Smooth muscle cell (in vitro differentiated cells): ENCODE data around the gene PODXL. TPM values are rescaled to one million over a fixed set of nuclear protein-coding genes. Genes with fewer than 3 reads are reported as not detected.

ENCODE experiments used
- DNase-seq: peaks from one replicate; lab custom pipeline; 2025; ENCODE audit not compliant: unreplicated experiment; lab: John Stamatoyannopoulos, UW
- H2AFZ ChIP-seq: fragments of 200-600 bp; sonication (generic); 2 replicates; pipeline ENCODE4 v1.6.0; 2016; ENCODE audit warnings: antibody characterized with exemption, low read depth, mild to moderate bottlenecking
- H3F3A ChIP-seq: fragments of 200-600 bp; sonication (generic); 2 replicates; pipeline ENCODE4 v1.6.0; 2017; ENCODE audit warnings: antibody characterized with exemption, low read depth
- H3K27ac ChIP-seq: fragments of 200-600 bp; sonication (generic); 2 replicates; pipeline ENCODE4 v1.5.1; 2016; ENCODE audit warnings: low read depth, mild to moderate bottlenecking
- H3K27me3 ChIP-seq: fragments of 200-600 bp; sonication (generic); 2 replicates; pipeline ENCODE4 v1.6.1; 2016; ENCODE audit warnings: low read depth, mild to moderate bottlenecking
- H3K36me3 ChIP-seq: fragments of 200-600 bp; sonication (generic); 2 replicates; pipeline ENCODE4 v1.5.1; 2016; ENCODE audit warnings: low read depth
- H3K4me1 ChIP-seq: fragments of 200-600 bp; sonication (generic); 2 replicates; pipeline ENCODE4 v1.5.1; 2016; ENCODE audit warnings: low read depth
- H3K4me2 ChIP-seq: fragments of 200-600 bp; sonication (generic); 2 replicates; pipeline ENCODE4 v1.6.0; 2016; ENCODE audit warnings: mild to moderate bottlenecking
- H3K4me3 ChIP-seq: fragments of 200-600 bp; sonication (generic); 2 replicates; pipeline ENCODE4 v1.5.1; 2016; ENCODE audit warnings: mild to moderate bottlenecking
- H3K79me2 ChIP-seq: fragments of 200-600 bp; sonication (generic); 2 replicates; pipeline ENCODE4 v1.6.0; 2016; ENCODE audit warnings: low read depth, mild to moderate bottlenecking
- H3K9ac ChIP-seq: fragments of 200-600 bp; sonication (generic); 2 replicates; pipeline ENCODE4 v1.6.0; 2016; ENCODE audit warnings: low read depth
- H3K9me3 ChIP-seq: fragments of 200-600 bp; sonication (generic); replicated peaks from 2 replicates; pipeline ENCODE4 v1.5.1; 2016; ENCODE audit warnings: low read depth
- H4K20me1 ChIP-seq: fragments of 200-600 bp; sonication (generic); 2 replicates; pipeline ENCODE4 v1.6.0; 2016; ENCODE audit warnings: low read depth
- CTCF ChIP-seq: fragments of 200-600 bp; sonication (generic); IDR thresholded peaks from 2 replicates; pipeline ENCODE4 v1.5.1; 2017; ENCODE audit warnings: borderline replicate concordance, mild to moderate bottlenecking, antibody characterized with exemption; ENCODE audit not compliant: insufficient read depth, poor library complexity, severe bottlenecking
- WGBS: methylation state at CpG from one replicate; pipeline ENCODE4 v1.1.7; 2016; ENCODE audit warnings: low lambda C conversion rate; 5-methylcytosine and 5-hydroxymethylcytosine counted together
- polyA plus RNA-seq: library from polyadenylated mRNA; unstranded; fragments of >200 nt; fragmentation: Nextera tagmentation; extraction: Ambion mirVana; gene quantifications from 2 replicates; pipeline ENCODE4 v1.2.1, GENCODE V29; 2016
- total RNA-seq: library from RNA; depleted of rRNA; stranded (reverse); fragments of >200 nt; gene quantifications from 2 replicates; pipeline ENCODE4 v1.2.3, GENCODE V29; 2014

Gene PODXL
- total and polyA plus RNA-seq, 2 experiments from 2014 or later, result 2.1 to 10.8 TPM

GRCh38 chr7:131591687-131592319 is 35.4 kb upstream of the PODXL start:
- no peaks in the 10 kb centered on the region for H3K79me2 ChIP-seq
- no peaks in the 10 kb centered on the region for H3K36me3 ChIP-seq
- no peaks in the 10 kb centered on the region for H3K4me1 ChIP-seq
- no peak for TF ChIP-seq CTCF
- H4K20me1 ChIP-seq, result no peaks in the 10 kb centered on the region
- H2AFZ ChIP-seq, result no peak overlapping the region
- no peak overlapping the region for H3K4me2 ChIP-seq
- no peak overlapping the region for H3K9ac ChIP-seq
- H3K27ac ChIP-seq, result no peak overlapping the region
- no peaks in the 10 kb centered on the region for H3K9me3 ChIP-seq
- 82% methylated on average over 10 of the region's 10 CpGs for WGBS
- H3K27me3 ChIP-seq, result no peaks in the 10 kb centered on the region
- no peak for DNase-seq
- no peak overlapping the region for H3K4me3 ChIP-seq
- no peaks in the 10 kb centered on the region for H3F3A ChIP-seq

GRCh38 chr7:131587315-131587923 is 31.0 kb upstream of the PODXL start:
- H4K20me1 ChIP-seq, result no peaks in the 10 kb centered on the region
- WGBS, result 94% methylated on average over 7 of the region's 9 CpGs
- H3K4me1 ChIP-seq, result no peaks in the 10 kb centered on the region
- no peak overlapping the region for H3K4me2 ChIP-seq
- DNase-seq, result no peak
- H3K79me2 ChIP-seq, result no peaks in the 10 kb centered on the region
- H3K4me3 ChIP-seq, result no peak overlapping the region
- no peak overlapping the region for H3K9ac ChIP-seq
- no peak for TF ChIP-seq CTCF
- no peak overlapping the region for H3K27ac ChIP-seq
- H3K9me3 ChIP-seq, result no peaks in the 10 kb centered on the region
- no peaks in the 10 kb centered on the region for H3K27me3 ChIP-seq
- no peaks in the 10 kb centered on the region for H3F3A ChIP-seq
- no peak overlapping the region for H2AFZ ChIP-seq
- H3K36me3 ChIP-seq, result no peaks in the 10 kb centered on the region

GRCh38 chr7:131586759-131587158 is 30.3 kb upstream of the PODXL start:
- no peak overlapping the region for H2AFZ ChIP-seq
- WGBS, result 87% methylated on average over 3 of the region's 3 CpGs

More at GRCh38 chr7:131586759-131587158, 30.3 kb upstream of the PODXL start:
- Histone ChIP-seq H3K4me2 (no peak overlapping the region), H4K20me1 (no peaks in the 10 kb centered on the region), H3K36me3 (no peaks in the 10 kb centered on the region), H3K4me3 (no peak overlapping the region), H3K79me2 (no peaks in the 10 kb centered on the region), H3F3A (no peaks in the 10 kb centered on the region), H3K9me3 (no peaks in the 10 kb centered on the region), H3K27me3 (no peaks in the 10 kb centered on the region), H3K27ac (no peak overlapping the region), H3K9ac (no peak overlapping the region), H3K4me1 (no peaks in the 10 kb centered on the region)
- DNase-seq, result no peak
- no peak for TF ChIP-seq CTCF
